Measurements from ENCODE around the gene FOXE1.

Gene FOXE1

DNA sequence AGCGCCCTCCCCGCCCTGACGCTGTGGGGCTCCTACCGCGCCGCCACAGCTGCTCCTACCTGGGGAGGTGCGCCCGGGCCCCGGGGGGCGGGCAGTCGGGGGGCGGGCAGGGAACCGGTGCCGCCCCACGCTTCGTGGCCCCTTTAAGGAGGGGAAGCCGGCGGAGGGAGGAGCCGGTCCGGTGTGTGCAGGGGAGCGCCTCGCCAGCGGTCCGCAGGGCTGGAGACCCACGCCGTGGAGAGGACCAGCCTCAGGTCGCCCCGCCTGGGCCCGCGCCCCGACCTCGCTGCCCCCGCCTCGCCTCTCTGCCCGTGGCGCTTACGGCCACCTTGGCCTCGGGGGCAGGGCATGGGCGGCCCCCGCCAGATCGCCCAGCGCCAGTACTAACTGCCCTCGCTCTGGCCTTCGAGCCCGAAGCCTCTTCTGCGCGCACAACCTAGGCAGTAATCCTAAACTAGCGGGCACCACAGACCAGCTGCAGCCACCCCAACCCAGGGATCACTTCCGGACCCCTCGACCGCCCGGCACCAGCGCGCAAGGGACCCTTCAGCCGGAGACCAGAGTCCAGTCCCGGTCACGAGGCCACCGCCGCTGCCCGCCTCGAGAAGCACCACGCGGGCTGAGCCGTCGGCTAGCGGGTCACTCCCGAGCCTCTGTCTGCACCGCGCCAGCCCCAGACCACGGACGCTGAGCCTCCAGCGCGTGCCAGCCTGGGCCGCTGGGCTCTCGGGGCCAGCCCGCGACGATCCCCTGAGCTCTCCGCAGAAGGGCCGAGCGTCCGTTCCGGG is at the start of gene FOXE1:
Gene FOXE1 (plus strand): TSS at position 171 of the 788 bp plus-strand sequence. CDS start 689 bp downstream, outside the sequence.
- no peak for DNase-seq

DNA sequence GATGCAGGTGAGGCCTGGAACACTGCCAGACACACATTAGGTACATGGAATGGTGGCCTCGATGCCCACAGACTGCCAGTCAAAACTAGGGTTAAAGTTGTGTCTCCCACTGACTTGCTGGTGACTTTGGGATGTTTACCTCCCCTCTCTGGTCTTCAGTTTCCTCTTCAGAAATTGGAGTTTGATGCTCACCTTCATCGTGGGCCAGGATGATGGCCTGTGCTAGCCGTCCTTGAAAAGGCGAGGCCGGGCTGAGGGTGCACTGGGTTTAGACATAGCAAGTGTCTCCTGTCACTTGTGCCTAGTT is 49.0 kb upstream of the FOXE1 start:
- no peak for DNase-seq

DNA sequence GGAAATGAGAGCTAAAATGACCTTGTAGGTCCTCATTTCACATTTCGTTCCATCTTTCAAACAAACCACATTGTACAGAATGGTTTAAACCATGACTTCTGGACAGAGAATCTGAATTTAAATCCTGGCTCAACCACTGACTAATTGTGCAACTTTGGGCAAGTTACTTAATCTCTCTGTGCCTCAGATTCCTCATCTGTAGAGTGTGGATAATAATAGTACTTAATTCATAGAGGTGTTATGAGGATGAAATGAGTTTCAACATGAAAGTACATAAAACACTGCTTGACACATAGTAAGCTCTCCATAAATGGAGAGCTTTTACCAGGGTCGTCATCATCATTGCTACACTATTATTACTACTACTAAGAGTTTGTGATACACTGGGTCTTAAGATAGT is 46.3 kb upstream of the FOXE1 start:
- DNase-seq: no peak

DNA sequence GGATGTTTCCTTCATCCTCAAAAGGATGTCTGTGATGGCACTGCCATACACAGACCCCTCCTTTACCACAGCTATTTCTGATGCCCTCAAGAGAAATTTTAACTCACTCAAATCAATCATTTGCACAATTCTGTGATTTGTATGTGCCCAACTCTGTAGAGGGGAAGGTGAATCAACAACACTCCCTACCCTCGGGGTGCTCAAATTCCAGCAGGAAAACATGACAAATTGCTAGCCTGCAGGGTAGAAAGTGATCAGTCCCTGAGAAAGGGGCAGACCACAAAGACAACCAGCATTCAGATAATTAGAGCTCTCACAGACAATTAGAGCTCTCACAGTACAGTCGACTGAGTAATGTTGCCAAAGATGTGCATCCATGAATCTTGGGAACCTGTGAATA is 45.3 kb upstream of the FOXE1 start:
- DNase-seq: no peak

DNA sequence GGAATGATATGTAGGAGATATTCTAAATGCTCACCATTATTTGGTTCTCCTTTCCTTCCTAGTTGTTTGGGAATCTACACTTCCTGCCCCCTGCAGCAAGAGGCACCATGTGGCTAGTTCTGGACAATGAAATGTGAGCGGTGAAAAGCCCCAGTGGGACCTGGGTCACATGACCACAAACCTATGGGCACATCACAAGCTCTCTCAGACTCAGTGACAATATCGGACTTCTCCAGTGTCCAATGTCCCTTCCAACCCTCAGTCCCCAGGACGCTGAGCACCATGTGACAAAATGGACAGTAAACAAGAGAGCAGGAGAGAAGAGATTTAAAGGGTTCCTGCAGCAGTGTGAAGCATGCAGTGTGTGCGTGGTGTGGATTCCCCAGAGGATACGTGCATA is 44.6 kb upstream of the FOXE1 start:
- DNase-seq: no peak

DNA sequence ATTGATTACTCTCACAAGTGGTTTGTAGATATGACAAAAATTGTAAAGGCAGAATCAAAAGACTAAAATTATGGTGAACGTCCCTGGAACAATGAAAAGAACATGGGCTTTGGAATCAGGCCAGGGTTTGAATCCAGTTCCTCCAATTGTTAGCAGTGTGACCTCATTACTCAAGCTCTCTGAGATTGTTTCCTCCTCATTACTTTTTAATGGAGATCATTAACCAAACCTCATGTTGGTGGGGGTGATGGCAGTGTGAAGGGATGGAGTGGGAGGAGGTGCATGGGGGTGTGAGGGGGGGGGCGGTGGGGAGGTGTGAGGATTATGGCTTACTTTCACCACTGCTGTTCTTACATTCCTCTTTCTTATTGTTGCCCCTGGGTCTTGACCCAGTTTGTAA is 44.1 kb upstream of the FOXE1 start:
- DNase-seq: no peak

DNA sequence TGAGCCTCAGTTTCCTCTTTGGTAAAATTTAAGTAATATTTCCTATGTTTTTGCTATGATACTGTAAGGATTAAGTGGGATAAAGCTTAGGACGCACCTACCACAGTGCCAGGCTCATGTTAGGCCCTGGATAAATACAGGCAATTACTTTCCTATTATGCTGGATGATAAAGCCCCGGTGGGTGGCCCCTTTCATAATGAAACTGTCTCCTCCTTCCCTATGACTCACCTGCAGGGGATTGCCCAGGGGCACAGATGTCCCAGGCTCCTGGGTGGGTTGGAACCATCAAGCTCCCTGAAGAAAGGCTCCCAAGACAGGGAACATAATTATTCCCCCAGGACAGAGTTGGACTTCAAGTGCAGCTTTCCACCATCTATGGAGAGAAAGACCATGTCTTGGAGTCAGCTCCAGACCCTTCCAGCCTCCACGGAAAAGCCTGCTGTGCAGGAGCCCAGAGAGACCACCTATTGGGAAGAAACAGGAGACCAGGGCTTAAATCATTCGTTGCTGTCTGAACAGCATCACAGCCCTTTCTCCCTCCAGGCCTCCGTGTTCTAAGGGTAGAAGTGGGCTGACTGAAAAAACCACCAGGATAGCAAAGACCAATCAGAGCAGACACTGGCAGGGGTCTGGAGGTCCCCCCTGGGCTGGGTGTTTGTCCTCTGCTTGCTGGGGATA is 43.2 kb upstream of the FOXE1 start:
- no peak for DNase-seq

DNA sequence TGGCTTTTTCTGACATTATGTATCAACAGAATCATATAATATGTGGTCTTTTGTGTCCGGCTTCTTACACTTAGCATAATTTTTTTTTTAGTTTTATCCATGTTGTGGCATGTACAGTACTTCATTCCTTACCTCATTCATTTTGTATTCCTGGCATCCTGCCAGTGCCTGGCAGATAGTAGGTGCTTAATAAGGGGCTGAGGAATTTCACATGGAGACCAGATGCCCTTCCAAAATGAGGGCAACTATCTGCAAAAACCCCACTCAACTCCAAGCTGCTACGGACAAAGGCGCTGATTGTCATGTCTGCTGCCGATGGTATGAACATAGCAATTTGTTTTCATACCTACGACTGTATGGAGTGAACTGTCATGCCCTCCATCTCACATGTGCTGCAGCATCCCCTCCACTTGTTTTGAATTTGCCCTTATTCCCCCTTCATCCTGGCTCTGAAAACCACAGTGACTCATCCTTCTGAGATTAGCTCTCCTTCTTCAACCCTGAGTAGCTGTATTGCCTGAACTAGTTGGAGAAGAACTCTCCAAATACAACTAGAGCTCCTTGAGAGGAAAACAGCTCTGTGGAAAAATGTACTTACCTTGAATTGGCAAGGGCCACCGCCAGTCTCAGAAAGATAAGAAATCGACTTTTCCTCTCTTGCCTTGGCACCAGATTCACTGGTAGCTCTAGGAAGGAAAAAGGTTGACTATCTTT is 41.3 kb upstream of the FOXE1 start:
- DNase-seq: no peak

DNA sequence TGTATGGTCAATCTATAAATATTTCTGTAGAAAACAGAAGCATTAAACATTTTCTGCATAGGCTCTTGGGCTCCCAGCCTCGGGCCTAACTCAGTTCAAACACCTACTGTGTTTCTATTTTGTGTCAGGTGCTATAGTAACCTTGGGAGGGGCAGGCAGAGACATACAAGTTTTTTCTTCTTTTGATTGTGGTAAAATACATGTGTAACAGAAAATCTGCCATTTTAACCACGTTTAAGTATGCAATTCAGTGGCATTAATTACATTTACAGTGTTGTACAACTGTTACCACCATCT is 40.8 kb upstream of the FOXE1 start:
- DNase-seq: no peak

DNA sequence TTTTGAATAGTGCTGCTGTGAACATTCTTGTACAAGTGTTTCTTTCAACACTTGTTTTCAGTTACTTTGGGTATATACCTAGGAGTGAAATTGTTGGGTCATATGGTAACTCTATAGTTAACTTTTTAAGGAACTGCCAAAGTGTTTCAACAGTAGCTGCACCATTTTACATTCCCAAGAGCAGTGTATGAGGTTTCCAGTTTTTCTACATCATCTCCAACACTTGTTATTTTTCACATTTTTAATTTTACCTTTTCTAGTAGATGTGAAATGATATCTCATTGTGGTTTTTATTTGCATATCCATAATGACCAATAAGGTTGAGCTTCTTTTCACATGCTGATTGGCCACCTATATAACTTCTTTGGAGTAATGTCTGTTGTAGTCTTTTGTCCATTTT is 40.0 kb upstream of the FOXE1 start:
- no peak for DNase-seq

DNA sequence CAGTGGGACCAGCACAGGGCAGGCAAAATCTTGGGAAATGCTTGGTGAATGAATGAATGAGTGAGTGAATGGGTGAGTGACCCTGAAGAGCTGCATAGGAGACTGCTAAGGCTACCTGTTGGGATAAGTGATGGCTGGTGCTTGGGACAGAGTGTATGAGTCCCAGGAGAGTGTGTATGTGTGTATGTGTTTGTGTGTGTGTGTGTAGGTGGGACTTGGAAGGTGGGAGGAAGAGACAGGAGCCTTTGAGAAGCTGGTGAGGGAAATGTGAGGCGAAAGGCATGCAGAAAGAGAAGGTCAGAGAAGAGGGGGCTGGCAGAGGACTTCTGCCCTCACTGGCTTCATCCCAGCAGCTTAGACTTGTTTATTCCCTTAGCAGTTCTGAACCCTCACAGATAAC is 33.3 kb upstream of the FOXE1 start:
- DNase-seq: no peak

DNA sequence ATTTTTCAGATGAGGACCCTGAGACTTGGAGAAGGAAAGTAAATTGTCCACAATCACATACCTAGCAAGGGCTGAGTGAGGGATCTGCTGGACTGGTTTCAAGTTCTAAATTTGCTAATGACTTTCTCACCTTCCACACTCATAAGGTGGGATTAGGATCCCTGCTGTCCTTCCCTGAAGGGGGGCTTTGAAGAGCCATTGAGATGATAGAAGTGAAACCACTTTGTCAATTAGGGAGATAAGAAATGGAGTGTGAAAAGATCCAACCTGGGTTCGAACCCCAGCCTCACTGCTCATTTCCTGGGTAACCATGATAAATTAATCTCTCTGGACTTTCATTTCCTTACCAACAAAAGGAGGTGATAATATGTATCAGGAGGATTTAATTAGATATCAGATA is 32.7 kb upstream of the FOXE1 start:
- DNase-seq: no peak

DNA sequence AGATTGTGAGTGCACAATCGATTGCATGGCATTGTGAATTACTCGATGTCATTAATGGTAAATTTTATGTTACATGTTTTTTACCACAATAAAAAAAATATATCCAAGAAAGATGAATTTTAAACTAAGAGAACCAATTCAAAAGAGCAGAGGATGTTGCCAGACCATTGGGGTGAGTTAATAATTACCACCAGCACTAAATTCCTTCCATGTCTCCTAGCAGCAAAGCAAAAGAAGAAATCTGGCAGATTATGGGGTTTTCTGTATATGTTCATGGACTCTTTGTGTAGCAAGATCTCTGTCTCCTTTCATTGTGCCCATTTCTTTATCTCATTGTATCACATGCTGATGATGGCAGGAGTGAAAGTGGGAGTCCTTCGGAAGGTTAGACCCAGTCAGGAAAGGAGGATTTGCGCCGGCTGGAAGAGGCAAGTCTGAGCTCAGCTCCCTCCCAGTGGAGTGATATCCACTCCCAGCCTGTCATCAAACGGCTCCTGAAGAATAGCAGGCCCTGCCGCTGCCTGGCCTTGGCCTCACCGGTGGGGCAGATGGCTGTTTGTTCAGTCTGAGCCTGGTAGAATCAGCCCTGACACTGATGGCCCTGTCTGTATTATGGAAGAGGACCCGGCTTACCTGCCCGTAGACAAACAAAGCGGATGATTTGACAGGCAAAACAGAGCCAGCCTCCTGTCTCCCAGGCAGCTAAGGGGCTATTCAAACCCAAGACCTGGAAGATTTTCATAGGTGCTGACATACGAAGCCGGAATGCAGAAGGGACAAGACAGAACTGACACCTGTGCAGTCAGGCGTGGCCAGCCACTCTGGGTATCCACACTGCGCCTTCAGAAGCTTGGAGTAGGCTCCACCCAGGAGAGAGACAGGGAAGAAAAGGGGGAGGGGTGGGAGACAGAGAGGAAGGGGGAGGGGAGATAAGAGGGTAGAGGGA is 21.9 kb upstream of the FOXE1 start:
- no peak for DNase-seq

DNA sequence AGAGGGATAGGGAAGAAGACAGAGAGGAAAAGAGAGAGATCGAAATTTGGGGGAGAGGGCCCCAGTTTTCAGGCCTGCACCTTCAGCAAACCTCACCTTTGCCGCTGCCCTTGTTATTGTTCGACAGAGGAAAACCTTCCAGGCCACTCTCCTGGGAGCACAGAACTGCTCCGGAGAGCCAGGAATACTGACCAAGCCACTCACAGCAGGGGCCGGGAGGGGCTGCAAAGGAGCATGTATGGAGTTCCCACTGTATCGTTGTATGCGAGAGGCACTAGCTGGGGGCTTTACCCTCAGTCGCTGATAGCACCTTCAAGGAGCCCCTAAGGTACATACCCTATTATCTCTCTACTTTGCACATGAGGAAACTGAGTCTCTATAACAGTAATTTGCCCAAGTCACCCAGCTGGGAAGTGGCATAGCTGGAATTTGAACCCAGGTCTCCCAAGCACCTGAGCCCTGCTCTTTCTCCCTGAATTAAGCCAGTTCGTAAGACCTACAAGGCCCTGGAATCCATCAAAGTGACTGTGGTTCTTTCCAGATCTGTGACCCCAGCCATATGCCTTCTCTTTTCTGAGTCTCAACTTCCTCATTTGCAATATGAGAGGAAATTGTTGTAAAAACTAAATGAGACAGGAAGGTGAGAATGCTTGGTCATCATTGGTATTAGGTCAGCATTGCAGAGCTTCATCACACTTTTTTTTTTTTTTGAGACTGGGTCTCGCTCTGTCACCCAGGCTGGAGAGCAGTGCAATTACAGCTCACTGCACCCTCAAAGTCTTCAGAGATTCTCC is 21.0 kb upstream of the FOXE1 start:
- DNase-seq: no peak

DNA sequence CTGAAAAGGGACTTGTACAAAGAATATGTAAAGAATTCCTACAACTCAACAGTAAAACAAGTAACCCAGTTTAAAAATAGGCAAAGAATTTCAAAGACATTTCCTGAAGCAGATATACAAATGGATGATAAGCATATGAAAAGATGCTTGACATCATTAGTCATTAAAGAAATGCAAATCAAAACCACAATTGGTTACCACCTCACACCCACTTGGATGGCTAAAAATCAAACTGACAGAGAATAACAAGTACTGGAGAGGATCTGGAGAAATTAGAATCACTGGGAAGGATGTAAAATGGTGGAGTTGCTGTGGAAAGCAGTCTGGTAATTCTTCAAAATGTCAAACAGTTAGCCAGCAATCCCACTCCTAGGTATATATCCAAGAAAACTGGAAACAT is 12.5 kb upstream of the FOXE1 start:
- no peak for DNase-seq

DNA sequence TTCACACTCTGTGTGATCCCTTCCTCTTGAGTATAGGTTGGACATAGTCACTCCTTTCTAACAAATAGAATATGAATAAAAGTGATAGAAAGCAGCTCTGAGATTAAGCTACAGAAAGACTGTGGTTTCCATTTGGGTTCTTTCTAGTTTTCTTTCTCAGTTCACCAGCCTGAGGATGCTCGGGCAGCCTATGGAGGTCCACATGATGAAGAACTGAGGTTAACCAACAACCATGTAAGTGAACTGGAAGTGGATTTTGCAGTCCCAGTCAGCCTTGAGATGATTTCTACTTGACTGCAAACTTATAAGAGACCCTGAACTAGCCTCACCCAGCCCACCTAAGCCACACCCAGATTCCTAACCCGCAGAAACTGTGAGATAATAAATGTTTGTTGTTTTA is 10.1 kb upstream of the FOXE1 start:
- no peak for DNase-seq

DNA sequence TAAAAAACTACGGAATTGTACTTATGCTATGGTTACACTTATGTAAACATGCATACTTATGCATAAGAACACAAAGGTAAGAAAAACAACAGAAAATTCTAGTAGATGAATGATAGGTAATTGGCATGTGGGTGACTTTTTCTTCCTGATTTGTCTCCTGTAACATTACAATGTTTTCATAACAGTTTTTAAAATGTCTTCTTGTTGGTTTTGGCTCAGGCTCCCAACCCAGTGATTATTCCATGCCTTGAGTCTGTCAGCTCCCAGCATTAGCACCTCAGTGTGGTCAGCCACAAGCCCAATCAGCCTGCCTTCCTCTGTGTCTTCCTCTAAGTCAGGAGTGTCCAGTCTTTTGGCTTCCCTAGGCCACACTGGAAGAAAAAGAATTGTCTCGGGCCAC is 7.9 kb upstream of the FOXE1 start:
- DNase-seq: no peak

DNA sequence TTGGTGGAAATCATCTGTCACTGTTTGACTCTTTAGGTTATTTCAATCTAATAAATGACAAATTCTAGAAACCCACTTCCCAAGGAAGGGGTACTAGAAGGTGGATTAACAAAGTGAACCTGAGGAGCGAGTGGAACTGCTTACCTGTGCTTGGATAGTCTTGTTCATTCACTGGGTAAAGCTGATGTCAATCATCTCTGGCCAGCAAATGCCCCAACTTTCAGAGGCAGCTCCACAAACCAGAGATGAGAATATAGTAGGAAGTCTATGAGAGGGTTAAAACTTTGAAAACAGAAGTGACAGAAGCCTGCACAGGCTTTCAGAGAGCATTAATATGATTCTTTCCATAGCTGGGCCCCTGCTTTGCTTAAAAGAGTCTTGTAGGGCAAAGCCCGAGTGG is 7.3 kb upstream of the FOXE1 start:
- DNase-seq: no peak

DNA sequence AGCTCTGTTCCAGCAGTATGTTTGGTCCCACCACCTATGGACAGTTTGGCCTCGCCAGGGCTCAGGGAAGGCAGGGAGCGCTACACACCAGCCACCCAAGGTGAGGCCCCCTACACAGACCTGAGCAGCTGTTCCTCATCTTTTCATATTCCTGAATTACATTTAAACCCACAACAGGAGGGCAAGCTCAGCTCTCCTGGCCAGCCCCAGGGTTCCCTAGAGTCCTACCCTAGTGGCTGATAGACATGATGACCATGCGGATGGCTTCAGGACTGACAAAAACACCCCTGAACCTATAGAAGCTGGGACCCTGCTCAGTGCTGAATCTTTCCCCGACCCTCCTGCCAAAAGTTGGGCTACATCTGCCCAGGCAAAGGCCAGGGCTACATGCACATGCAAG is 6.7 kb upstream of the FOXE1 start:
- DNase-seq: no peak

DNA sequence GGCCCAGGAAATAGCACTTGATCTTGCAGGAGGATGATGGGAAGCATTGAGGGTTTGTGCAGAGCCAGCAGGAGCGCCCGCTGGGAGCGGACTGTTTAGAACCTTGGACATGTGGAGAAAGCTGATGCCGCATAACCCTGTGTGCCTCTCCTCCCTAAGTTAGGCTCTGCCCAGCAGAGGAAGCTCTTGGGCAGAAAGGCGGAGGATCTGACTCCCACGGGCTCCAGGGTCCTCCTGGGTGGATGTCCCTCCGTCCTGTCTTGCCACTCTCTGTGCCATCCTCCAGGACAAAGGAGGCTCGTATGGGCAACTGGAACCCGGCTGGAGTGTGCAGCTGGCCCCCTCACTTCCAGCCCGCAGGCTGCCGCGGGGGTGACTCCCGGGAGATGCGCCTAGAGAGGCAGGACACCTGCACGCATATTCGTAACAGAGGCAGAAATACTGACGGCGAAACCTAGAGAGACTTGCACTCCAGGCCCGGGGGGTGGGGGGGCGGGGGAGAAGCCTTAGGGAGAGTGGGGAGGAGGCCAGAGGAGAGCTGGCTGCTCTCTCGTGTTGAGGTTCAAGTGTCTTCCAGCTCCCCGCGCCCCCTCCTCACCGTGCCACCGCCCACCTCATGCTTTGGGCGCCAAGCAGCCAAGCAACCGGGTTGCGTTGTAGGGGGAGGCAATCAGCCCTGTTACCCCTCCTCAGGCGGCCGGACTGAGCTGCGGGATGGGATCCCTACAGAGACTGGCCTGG is 5.4 kb upstream of the FOXE1 start:
- DNase-seq: no peak

DNA sequence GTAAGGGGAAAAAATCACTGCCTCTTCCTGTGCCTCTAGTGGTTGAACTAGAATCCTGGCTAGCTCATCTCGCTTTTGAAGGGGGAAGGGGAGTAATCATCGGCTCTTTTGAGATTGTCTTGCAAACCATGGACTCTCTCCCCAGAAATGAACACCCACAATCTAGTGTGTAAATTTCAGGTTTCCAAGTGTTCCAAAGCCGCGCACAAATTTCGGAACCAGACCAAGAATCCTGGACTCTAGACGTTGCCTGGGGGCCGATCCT is 4.9 kb upstream of the FOXE1 start:
- DNase-seq: no peak
